ENCODE measurements around the gene TRAF7.
"Not testable (repeated sequence)": the region's sequence is repeated elsewhere in the genome, so short reads cannot be mapped to it uniquely, and the experiment has no call there.

Gene TRAF7

GRCh38 chr16:2186064-2186463 lies 30.5 kb downstream of the TRAF7 start:
- DNase-seq: no peak

- no peak for DNase-seq
These were observed 30.9 kb downstream of the TRAF7 start for GRCh38 chr16:2186505-2186904.

GRCh38 chr16:2187212-2187611 lies 31.6 kb downstream of the TRAF7 start:
- no peak for DNase-seq

- DNase-seq: no peak
These were observed 32.8 kb downstream of the TRAF7 start for GRCh38 chr16:2188395-2188794.

GRCh38 chr16:2189252-2189893 lies 33.8 kb downstream of the TRAF7 start:
- DNase-seq: no peak

- no peak for DNase-seq
These were observed 34.5 kb downstream of the TRAF7 start for GRCh38 chr16:2190002-2190658.

- no peak for DNase-seq
These were observed 35.3 kb downstream of the TRAF7 start for GRCh38 chr16:2190659-2191445.

- DNase-seq: no peak
These were observed 35.8 kb downstream of the TRAF7 start for GRCh38 chr16:2191446-2191706.

- DNase-seq: no peak
These were observed 38.7 kb downstream of the TRAF7 start for GRCh38 chr16:2194166-2194834.

- peak; percentile 81 for DNase-seq
These were observed 39.3 kb downstream of the TRAF7 start for GRCh38 chr16:2194852-2195321.

- no peak for DNase-seq
These were observed 40.0 kb downstream of the TRAF7 start for GRCh38 chr16:2195322-2196161.

GRCh38 chr16:2196162-2196980 lies 40.8 kb downstream of the TRAF7 start, which contains the start of gene CASKIN1:
CASKIN1 (minus strand) TSS chr16:2196605; CDS start chr16:2196432, 173 bp downstream.
- no peak for DNase-seq

GRCh38 chr16:2196981-2197511 lies 41.5 kb downstream of the TRAF7 start:
- no peak for DNase-seq

GRCh38 chr16:2197765-2198164 lies 42.2 kb downstream of the TRAF7 start:
- no peak for DNase-seq

- no peak for DNase-seq
These were observed 42.7 kb downstream of the TRAF7 start for GRCh38 chr16:2198283-2198682.

GRCh38 chr16:2199095-2199494 lies 43.5 kb downstream of the TRAF7 start:
- DNase-seq: no peak

GRCh38 chr16:2199621-2200139 lies 44.1 kb downstream of the TRAF7 start:
- DNase-seq: no peak

- DNase-seq: no peak
These were observed 44.7 kb downstream of the TRAF7 start for GRCh38 chr16:2200313-2200712.

GRCh38 chr16:2203119-2203688 lies 47.6 kb downstream of the TRAF7 start:
- DNase-seq: not testable (repeated sequence)

GRCh38 chr16:2204416-2205103 lies 49.0 kb downstream of the TRAF7 start:
- no peak for DNase-seq

Measured in activated effector memory CD4-positive, alpha-beta T cell treated with anti-CD3 and anti-CD28 coated beads, Interleukin-2, amount 50 U/mL, for 16 hours (primary cell).